Fibroblast of skin of abdomen (primary cell): ENCODE results near the gene P2RY6.
A peak's percentile ranks its signal among the peaks of the same experiment; 100 is the strongest.

Experiments used
- DNase-seq: peaks from one replicate; pipeline ENCODE4 v3.0.0-alpha.2; 2013

P2RY6 gene

DNA sequence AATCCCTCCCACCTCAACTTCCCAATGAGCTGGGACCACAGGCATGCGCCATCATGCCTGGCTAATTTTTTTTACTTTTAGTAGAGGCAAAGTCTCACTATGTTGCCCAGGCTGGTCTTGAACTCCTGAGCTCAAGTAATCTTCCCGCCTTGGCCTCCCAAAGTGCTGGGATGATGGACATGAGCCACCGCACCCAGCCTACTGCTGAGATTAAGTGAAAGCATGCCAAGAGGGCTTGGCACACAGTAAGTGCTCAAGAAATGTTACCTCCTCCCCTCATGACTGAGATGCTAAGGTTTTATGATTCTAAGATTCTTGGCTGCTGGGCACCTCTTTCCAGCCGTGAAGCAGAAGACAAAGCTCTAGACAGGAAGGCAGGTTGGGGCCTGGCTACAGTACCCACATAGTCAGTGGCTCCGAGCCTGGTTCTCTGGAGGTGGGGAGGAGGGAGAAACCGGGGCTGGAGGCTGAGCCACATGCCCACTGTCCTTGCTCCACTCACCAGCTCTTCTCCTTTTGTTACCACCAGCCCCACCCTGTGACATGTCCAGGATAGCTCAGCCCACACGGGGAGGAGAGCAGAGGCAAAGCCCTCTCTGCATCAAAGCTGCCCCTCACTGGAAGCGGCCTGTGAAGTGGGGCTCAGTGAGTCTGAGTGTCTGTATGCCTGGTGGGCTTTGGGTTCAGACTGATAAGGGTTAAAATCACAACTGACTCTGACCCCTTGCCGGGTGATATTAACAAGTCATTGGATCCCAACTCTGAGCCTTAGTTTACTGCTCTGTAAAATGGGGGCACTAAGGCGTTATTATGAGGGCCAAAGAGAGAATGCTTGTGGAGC is 48.8 kb downstream of the P2RY6 start:
- DNase-seq = peak; percentile 32

GRCh38 chr11:73321604-73322381 is 49.7 kb downstream of the P2RY6 start:
- peak; percentile 67 for DNase-seq

DNA sequence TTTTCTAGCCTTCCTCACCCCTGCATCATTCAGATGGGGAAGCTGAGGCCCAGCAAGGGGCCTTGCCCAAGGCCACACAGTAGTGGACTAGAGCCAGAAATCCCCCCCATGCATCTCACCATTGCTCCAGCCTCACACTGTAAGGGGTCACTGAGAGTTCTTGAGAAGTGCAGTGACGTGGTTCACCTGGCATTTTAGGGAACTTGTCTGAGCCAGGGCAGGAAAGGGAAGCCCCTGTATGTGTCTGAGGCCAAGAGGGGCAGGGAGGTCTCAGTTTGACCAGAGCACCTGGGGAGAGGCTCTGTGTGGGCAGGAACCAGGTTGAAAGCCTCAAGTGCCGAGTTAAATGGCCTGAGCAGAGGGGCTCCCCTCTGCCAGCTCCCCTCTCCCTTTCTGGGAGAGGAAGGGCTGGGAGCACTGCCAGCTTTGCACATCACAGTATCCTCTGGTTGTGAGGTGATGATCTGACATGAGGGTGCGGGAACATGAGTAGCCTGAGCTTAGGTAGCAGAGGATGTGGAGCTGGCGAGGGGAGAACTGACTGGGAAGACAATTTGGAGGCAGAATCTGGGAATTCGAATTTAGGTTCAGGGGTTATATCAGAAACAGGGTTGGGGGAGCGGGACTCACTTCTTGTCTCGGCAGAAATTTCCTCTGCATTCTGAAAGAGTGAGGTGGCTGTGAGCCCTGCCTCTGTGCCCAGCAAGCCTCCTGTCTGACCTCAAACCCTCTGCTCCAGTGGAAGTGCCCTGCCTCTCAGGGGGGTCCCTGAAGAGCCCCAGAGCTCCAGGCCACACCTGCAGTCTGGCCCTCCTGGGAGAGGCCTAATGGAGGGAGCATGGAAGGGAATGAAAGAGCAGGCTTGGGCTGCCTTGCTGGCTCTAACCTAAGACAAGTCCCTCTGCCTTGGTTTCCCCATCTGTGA is 50.5 kb downstream of the P2RY6 start:
- DNase-seq = no peak

DNA sequence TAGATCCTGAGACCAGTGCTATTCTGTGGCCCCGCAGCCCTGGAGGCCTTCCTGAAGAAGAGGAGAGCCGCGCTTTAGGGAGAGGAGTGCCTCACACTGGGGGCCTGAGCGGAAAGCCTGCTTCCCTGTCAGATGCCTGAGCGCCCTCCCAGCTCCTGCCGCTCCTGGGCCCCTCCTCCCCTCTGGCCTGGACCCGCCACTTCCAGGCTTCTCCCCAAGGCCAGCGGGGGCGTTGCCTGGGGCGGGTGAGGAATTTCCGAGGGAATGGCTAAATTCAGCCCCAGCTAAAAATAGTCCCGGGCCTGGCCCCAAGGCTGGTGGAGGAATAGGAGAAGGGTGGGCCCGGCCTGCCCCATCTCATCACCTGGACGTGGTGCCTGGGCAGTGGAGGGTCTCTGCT is 51.3 kb downstream of the P2RY6 start:
- DNase-seq = peak; percentile 80

DNA sequence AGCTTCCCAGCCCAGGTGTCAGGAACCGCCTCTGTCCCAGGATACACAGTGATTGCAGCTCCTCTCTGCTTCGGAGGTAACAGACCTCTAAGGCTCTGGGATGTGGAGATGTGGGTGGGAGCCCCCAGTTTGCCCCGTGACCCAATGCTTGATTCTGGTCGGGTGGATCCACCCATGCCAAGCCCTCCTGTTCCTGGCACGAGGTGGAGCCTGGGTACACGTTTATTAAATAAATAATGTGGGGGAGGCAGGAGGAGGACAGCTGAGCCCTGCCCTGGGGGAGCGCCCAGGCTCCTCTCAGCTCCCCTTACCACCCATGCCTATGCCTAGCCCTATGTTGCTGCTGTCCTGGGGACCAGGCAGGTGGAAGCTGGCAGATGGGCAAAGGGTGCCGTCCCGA is 52.0 kb downstream of the P2RY6 start:
- DNase-seq = no peak

GRCh38 chr11:73324665-73325035 is 52.5 kb downstream of the P2RY6 start:
- DNase-seq = no peak

DNA sequence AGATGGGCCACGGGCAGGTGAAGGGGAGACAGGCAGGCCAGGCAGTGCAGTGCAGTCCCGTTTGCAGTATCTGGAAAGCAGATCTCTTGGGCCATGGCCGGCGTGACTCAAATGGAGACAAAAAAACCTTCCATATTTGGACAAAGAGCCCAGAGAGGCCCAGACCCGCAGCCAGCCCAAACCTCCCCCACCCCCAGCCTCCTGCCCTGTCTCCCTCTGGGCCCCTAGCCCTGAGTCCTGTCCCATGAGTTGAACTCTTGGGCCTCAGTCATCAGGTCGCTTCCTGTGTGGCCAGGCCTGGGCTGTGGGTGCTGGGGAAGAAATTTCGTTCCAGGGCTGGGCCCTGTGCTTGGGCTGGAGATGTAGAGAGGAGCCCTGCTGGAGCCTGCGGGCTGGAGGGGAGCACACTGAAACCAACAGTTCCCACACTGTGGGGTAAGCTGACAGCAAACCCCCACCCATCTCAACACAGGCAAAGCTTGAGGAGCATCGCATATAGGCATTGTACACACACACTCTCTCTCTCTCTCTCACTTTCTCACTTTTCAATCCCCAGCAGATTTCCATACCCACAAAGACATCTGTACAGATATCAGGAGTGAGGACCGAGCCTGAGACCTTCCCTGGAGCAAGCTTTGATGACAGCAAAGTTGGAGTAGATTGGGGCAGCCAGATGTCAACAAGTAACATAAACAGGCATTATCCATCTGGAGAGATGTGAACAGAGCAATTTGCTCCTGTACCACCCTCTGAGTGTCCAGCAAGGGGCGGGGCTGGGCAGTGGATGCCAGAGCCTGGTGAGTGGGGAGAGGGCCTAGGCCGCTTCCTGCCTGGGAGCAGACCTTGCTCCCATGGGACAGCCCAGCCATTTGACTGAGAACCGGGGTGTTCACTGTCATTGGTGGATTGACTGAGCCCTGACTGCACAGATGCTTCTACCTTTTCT is 53.2 kb downstream of the P2RY6 start:
- DNase-seq = peak; percentile 61

DNA sequence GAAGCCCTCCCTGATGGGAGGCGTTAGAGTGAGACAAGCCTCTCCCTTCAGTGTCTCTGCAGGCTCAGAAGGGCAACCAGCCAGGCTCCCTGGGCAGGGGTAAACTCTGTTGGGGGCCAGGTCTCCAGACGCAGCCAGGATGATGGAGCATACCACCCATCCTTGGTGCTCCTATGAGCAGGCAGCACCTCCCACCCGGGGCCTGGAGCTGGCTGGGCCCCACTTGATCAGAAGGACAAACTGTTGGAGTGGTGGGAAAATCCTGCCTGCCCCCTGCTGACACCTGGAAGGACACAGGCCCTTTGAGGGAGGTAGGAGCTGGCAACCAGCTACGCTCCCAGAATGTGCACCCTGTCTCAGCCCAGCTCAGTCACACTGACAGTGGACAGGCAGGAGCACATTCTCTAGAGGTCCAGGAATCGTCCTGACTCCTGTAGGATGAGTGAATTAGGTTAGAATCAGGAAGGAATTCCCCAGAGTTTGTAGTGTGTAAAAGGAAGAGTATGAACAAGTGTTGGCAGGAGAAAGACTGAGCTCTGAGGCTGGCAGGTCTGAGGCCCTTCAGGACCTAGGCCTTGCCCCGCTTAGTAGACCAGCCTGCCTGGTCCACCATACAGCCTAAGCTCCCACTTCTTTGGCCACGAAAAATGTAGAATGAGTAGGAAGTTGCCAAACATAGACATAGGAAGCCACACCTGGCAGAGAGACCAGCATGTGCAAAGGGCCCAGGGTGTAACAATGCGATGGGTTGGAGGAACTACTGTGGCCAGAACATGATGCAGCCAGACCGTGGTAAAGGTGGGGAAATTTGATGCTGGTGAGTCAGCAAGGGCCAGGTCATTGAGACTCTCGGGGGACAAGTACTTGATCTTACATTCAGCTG is 55.0 kb downstream of the P2RY6 start:
- peak; percentile 48 for DNase-seq

- no peak for DNase-seq
These were observed 55.8 kb downstream of the P2RY6 start for GRCh38 chr11:73327812-73328364.

DNA sequence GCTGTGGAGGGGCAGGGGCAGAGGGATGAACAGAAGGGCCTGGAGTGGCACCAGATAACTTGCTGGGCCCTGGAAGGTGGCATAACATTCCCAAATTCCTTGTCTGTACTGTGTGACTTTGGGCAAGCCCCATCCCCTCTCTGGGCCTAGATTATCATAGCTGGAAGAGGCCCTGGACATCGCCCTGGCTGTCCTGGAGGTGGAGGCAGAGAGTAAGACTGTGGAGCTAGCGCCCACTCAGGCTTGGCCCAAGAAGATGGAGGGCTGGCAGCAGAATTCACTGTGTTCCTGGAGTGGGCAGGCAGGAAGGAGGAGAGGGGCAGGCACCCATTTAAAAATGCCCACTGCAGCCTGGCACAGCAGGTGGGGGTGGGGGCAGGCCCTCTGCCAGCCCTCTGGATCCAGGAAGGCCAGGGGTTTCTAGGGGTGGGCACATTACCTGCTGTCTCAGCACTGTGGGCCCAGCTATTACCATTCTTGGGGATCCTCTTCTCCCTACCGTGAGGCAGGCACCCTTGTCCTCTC is 58.5 kb downstream of the P2RY6 start:
- no peak for DNase-seq

- DNase-seq = peak; percentile 50
These were observed 59.2 kb downstream of the P2RY6 start for GRCh38 chr11:73331138-73331916.

- DNase-seq = no peak
These were observed 61.0 kb downstream of the P2RY6 start for GRCh38 chr11:73333173-73333572.

GRCh38 chr11:73333640-73334383 is 61.7 kb downstream of the P2RY6 start:
- no peak for DNase-seq

GRCh38 chr11:73334384-73335203 is 62.5 kb downstream of the P2RY6 start:
- DNase-seq = peak; percentile 83

DNA sequence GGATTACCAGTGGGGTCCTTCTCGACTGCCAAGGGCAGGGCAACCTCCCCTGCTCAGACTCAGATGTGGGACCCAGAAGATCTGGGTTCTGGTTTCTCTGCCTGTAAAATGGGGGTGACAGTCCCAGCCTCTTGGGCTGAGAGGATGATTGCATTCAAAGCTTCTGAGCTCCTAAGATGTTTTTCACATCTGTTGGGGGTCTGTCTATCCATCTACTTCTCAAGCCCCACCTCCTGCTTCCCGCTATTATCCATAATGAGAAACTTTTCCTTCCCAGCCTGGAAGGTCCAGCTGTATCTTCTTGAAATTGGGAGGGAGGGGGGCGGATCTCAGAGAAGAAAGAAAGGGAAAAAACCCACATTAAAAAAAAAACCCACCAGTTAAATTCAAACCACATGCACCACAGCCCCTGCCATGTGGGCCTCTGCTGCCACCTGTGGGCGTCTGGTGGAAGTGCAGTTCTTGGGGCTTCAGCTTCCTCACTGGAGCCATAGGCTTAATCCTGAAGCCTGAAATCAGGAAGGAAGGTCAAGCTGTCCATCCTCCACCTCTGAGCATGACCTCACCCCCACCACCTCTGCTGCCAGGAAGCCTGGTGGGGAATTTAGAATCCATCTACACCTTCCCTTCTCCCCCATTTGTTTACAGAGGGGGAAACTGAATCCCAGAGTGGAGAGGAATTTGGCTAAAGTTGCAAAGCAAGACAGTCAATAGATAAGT is 63.2 kb downstream of the P2RY6 start:
- peak; percentile 89 for DNase-seq

- no peak for DNase-seq
These were observed 65.7 kb downstream of the P2RY6 start for GRCh38 chr11:73337846-73338245.

GRCh38 chr11:73338279-73338678 is 66.1 kb downstream of the P2RY6 start:
- DNase-seq = no peak
